ENCODE data around the gene ECE2. TPM values are rescaled to one million over a fixed set of nuclear protein-coding genes. Genes with fewer than 3 reads are reported as not detected.

Gene ECE2
- total RNA-seq, 1 donor from 2014 or later = not detected

GRCh38 chr3:184282941-184283340, 7.1 kb downstream of the ECE2 start:
- H3K9me3 ChIP-seq (replicated peaks) = no peaks in the 10 kb centered on the region
- H3K4me3 ChIP-seq = no peak overlapping the region
- H3K27ac ChIP-seq (replicated peaks) = no peak overlapping the region
- no peak for TF ChIP-seq CTCF (IDR thresholded peaks at IDR 0.05; ENCODE audit: borderline replicate concordance)
- H3K36me3 ChIP-seq = no peaks in the 10 kb centered on the region
- no peak for DNase-seq
- H3K4me1 ChIP-seq = peaks cover 5% of the 10 kb centered on the region
- H3K27me3 ChIP-seq (ENCODE audit: low read depth) = peaks cover 21% of the 10 kb centered on the region
- intact Hi-C loops (cut with micrococcal nuclease) = no loop called here

- Histone ChIP-seq H3K9me3 (replicated peaks) (no peaks in the 10 kb centered on the region), H3K4me3 (no peak overlapping the region), H3K4me1 (peaks cover 5% of the 10 kb centered on the region), H3K27ac (replicated peaks) (no peak overlapping the region), H3K36me3 (no peaks in the 10 kb centered on the region), H3K27me3 (ENCODE audit: low read depth) (peaks cover 20% of the 10 kb centered on the region)
- intact Hi-C loops (cut with micrococcal nuclease) = no loop called here
- TF ChIP-seq CTCF (IDR thresholded peaks at IDR 0.05; ENCODE audit: borderline replicate concordance) = no peak
- DNase-seq = no peak
Observed at GRCh38 chr3:184283681-184284080, 7.9 kb downstream of the ECE2 start.

- peak; percentile 42 for TF ChIP-seq CTCF (IDR thresholded peaks at IDR 0.05; ENCODE audit: borderline replicate concordance)
- intact Hi-C loops (cut with micrococcal nuclease) = no loop called here
- Histone ChIP-seq H3K27ac (replicated peaks) (no peak overlapping the region), H3K4me1 (peaks cover 5% of the 10 kb centered on the region), H3K36me3 (no peaks in the 10 kb centered on the region), H3K4me3 (no peak overlapping the region), H3K9me3 (replicated peaks) (no peaks in the 10 kb centered on the region), H3K27me3 (ENCODE audit: low read depth) (peaks cover 22% of the 10 kb centered on the region)
- DNase-seq = no peak
Observed at GRCh38 chr3:184284696-184285095, 8.9 kb downstream of the ECE2 start.

DNA sequence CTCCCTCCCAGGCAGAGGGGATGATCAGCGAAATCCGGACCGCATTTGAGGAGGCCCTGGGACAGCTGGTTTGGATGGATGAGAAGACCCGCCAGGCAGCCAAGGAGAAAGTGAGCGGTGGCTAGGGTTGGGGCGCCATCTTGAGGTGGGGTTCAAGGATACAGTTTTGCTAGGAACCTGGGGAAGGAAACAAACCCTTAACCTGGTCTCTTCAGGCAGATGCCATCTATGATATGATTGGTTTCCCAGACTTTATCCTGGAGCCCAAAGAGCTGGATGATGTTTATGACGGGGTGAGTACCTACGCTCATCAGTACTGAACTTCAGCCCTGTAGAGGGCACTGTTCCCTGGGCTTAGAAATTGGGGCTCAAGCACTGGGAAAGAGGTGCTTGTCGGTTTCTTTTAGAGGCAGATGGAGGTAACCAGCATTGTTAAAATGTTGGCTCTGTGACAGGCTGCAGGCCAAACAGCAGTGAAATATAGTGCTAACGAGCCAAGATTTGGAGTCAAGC, 13.7 kb downstream of the ECE2 start:
- no peaks in the 10 kb centered on the region for H3K9me3 ChIP-seq (replicated peaks)
- intact Hi-C loops (cut with micrococcal nuclease) = no loop called here
- peak; percentile 68 for TF ChIP-seq CTCF (IDR thresholded peaks at IDR 0.05; ENCODE audit: borderline replicate concordance)
- H3K27ac ChIP-seq (replicated peaks) = no peak overlapping the region
- peaks cover 47% of the 10 kb centered on the region for H3K27me3 ChIP-seq (ENCODE audit: low read depth)
- no peaks in the 10 kb centered on the region for H3K36me3 ChIP-seq
- H3K4me1 ChIP-seq = peaks cover 5% of the 10 kb centered on the region
- no peak overlapping the region for H3K4me3 ChIP-seq
- peak; percentile 35 for DNase-seq

DNA sequence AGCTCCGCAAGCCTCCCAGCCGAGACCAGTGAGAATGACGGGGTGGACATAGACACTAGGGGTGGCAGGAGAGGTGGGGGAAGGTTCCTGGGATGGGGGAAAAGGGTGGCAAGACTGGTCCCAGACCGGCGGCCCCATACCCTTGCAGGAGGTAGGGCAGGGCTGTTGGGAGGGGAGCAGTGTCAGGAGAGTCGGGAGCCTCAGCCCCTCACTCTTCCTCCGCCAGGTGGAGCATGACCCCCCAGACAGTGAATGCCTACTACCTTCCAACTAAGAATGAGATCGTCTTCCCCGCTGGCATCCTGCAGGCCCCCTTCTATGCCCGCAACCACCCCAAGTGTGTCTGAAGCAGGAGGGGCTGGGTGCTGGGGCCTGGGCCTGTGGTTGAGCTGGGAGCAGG, 14.5 kb downstream of the ECE2 start:
- Histone ChIP-seq H3K27ac (replicated peaks) (no peak overlapping the region), H3K4me3 (no peak overlapping the region), H3K27me3 (ENCODE audit: low read depth) (peaks cover 47% of the 10 kb centered on the region), H3K4me1 (no peaks in the 10 kb centered on the region), H3K9me3 (replicated peaks) (no peaks in the 10 kb centered on the region), H3K36me3 (no peaks in the 10 kb centered on the region)
- no peak for TF ChIP-seq CTCF (IDR thresholded peaks at IDR 0.05; ENCODE audit: borderline replicate concordance)
- intact Hi-C loops (cut with micrococcal nuclease) = no loop called here
- DNase-seq = no peak

All from left ventricle myocardium inferior (tissue), 1 donor.